ENCODE results near the gene NFATC2.

GRCh38 chr20:51506527-51507215 lies 35.8 kb downstream of the NFATC2 start:
- TF ChIP-seq, protein P1, sequence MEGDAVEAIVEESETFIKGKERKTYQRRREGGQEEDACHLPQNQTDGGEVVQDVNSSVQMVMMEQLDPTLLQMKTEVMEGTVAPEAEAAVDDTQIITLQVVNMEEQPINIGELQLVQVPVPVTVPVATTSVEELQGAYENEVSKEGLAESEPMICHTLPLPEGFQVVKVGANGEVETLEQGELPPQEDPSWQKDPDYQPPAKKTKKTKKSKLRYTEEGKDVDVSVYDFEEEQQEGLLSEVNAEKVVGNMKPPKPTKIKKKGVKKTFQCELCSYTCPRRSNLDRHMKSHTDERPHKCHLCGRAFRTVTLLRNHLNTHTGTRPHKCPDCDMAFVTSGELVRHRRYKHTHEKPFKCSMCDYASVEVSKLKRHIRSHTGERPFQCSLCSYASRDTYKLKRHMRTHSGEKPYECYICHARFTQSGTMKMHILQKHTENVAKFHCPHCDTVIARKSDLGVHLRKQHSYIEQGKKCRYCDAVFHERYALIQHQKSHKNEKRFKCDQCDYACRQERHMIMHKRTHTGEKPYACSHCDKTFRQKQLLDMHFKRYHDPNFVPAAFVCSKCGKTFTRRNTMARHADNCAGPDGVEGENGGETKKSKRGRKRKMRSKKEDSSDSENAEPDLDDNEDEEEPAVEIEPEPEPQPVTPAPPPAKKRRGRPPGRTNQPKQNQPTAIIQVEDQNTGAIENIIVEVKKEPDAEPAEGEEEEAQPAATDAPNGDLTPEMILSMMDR (IDR thresholded peaks at IDR 0.05) = no peak
- no peak for TF ChIP-seq POLR2A (IDR thresholded peaks at IDR 0.05)
